Subcutaneous adipose tissue (tissue), 4 donors: Measurements from ENCODE around the gene PDE11A. TPM values are rescaled to one million over a fixed set of nuclear protein-coding genes. Genes with fewer than 3 reads are reported as not detected.

Experiments used
- CTCF ChIP-seq: fragments of 450-650 bp; IDR thresholded peaks from one replicate; pipeline ENCODE4 v1.5.1; 2016; ENCODE audit warnings: low read depth, mild to moderate bottlenecking, control low read depth, antibody characterized with exemption, moderate library complexity
- total RNA-seq, 4 donors: library from RNA; depleted of rRNA; stranded (reverse); fragments of >200 nt; gene quantifications; one replicate each; pipeline ENCODE4 v1.1.0, GENCODE V29; 2016

Gene PDE11A
- total RNA-seq, 4 donors from 2014 or later, result 0.33 to 1.2 (median 1.1) TPM; not detected in 1

GRCh38 chr2:177830881-177831386, 241.6 kb downstream of the PDE11A start:
- TF ChIP-seq CTCF, result no peak

GRCh38 chr2:177828557-177828956, 244.0 kb downstream of the PDE11A start:
- TF ChIP-seq CTCF, result no peak

DNA sequence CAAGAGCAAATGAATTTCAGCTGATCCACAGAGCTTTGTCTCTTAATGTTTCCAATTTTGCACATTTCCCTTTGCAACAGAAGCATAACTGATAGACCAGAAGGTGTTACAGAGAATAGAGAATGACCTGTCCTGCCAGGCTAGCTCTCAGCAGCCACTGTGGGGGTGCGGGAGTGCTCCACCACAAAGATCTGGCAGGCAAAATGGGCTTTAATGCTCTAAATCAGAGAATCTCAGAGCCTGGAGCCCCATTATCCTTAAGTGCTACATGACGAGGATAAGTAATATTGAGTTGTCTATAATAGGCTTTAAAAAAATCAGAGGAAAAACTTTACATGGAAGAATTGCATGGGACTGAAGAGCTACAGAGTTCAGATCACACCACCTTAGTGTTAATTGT, 245.7 kb downstream of the PDE11A start:
- no peak for TF ChIP-seq CTCF

- no peak for TF ChIP-seq CTCF
Observed at GRCh38 chr2:177822941-177823340, 249.6 kb downstream of the PDE11A start.

DNA sequence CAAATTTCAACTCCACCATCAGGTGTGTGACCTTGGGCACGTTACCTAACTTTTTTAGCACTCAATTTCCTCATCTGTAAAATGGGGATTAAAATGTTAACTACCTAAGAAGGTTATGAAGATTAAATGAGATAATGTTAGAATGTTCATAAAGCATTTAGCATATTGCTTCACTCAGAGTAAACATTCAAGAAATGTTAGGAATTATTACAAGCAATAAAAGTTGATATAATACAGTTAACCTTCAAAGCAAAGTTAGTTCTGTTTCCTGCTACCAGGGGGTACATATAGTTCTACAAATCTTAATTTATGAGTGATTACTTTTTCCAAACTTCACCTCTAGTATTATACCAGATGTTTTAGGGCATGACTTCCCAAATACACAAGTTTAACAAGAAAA, 254.2 kb downstream of the PDE11A start:
- TF ChIP-seq CTCF, result no peak

- TF ChIP-seq CTCF, result no peak
Observed at GRCh38 chr2:177817300-177817699, 255.3 kb downstream of the PDE11A start.

DNA sequence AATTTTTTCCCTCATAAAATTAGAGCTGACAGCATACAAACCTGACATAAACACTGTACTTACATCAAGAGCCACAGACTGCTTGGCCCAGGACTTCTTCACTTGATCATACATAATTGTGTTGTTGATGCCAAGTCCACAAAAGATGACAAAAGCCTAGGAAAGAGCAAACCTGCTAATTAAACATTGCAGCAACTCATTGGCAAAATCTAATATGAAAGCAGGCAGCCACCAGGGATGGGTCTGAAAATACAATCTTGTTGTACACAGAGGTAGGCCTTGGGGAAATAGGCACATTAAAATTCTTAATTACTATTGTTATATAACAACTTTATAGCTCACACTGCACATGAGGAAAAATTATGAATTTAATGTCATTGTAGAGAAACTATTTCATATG, 255.8 kb downstream of the PDE11A start:
- no peak for TF ChIP-seq CTCF
